GM18873 (cell line): ENCODE data around the gene ISL2.

ENCODE experiments used
- ATAC-seq: cut with Tn5 transposase; IDR thresholded peaks from one replicate; pipeline ENCODE4 v1.9.1; 2021; ENCODE audit warnings: mild to moderate bottlenecking, moderate library complexity, moderate number of reproducible peaks; ENCODE audit not compliant: unreplicated experiment, low FRiP score

Gene ISL2

DNA sequence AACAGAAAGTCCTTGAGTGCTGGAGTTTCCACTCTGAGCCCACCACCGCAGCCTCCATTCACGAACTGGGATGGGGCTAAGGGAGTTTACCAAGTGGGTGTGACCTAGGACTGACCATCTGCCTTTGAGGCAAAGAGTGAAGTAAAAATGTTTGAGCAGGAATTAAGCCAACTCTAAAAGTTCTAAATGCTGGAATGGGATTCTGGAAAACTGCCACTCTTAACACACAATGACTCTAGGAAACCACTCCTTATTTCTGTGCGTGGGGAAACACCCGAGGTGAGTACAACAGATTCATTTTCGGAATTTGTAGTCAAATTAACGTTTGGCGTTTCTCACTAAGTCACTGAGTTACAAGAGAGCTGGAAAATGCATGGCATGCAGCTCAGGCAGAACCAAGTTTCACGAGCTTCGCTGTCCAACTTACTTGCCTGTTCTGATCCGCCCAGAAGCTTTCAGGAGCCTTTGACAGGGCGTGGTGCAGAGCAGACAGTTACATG is 31.6 kb downstream of the ISL2 start:
- ATAC-seq: no peak

DNA sequence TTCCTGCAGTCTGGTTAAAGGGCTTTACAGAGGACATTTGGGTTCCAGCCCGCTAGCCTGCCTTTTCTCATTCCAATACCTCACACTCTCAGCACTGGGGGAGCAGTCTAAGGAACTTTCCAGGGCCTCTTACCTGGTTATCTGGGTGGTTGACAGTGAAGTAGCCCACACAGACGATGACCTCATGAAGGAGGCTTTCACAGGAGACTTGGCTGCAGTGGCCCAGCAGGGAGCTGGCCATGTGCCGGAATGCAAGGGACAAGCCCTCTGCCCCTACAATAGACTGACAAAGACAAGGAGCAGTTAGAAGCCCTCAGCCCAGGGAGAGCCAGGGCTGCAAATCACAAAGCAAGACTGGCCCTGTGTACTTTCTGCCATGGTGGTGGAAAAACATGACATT is 39.5 kb downstream of the ISL2 start:
- ATAC-seq: no peak

DNA sequence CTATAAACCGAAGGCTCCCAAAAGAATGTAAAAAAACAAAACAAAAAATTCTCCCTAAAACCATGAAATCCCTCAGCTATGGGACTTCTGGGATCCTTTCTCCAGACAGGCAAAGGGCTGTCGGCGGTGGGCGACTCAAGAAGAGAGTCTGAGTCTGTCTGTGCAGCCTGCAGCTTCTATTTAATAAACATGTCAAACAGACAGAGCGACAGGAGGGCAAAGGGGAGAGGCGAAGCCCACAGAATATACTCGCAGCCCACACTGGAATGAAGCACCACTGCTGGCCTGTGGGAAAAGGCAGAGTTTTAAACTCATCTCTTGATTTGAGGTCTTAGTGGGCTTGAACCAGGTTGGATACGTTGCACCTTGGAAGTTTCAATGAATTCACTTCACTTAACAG is 40.2 kb downstream of the ISL2 start:
- ATAC-seq: no peak

DNA sequence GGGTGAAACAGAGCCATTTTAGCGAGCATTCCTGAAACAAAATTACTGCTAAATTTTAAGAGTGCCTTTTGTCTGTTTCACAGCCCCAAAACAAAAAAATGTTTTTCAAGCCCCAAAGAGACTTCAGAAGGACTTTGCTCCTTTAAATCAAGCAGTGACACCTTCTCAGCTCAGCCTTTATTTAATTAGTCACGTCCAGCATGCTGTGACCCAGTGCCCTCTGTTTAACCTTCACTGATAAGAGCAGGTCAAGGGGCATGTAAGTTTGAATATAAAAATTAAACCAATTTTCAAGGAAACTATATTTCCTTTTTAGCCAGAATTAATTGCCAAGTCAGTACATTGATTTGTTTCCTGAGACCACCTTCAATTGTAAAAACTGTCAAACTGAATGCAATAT is 40.6 kb downstream of the ISL2 start:
- no peak for ATAC-seq

DNA sequence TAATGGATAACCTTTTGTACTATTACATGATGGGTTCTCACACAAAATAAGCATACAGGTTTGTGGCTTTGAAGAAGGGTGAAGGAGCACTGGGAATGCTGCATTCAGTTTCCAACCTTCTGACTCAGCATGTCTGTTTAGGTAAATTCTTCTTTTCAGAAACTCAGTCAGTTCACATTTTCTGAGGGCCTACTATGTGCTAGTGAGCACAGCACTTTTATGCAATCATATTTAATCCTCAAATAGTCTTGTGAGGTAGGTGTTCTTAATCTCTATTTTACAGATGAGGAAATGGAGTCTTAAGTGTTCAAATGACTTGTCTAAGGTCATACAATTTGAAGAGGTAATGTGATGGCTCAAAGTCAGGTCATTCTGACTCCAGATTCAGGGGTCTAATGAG is 41.2 kb downstream of the ISL2 start:
- no peak for ATAC-seq

DNA sequence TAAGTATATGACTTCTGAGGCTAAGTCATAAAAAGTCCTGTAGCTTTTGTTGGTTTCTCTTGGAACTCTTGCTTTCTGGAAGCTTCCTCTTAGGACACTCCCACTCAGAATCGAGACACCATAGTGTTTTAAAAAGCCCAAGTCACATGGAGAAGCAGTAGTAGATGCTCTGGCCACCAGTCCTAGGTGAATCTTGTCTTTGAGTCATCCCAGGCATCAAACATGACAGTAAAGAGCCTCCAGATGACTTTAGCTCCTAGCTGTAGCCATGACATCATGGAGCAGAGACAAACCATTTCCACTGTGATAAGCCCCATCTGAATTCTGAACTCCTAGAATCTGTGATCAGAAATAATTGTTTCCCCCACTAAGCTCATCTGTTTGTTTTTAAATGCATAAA is 42.1 kb downstream of the ISL2 start:
- ATAC-seq: no peak

DNA sequence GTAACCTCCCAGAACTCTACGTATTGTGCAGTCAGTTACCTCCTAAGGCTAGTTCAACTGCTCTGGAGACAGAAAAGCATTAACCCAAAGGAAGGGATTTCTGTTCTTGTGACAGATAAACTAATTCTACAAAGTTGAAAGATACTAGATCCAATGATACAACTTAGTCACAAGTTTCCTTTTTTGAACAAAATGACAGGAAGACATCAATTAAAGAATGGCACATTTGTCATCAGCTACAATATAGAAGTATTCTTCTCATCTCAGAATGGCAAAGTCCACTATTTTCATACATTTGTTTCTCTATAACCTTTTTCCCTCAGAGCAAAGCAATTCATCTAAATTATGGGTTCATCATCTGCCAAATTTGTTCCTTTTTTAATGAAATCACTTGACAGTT is 43.7 kb downstream of the ISL2 start:
- ATAC-seq: no peak

DNA sequence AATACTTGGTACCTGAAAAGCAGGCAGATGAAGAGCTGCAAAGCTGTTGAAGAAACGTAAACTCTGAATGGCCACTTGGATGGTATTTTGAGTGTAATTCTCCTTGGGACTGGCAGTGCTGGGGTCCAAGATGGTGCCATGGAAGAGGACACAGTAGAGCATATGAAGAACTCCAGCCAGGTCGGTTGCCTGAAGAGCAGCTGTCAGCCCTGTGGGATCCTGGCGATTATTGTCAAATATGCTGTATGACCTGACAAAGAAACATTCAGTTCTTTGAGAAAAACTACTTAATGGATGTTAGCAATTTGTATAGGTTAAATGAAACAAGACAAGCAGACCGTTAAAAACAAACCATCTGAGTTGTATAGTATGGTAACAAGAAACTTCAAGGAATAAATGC is 44.8 kb downstream of the ISL2 start:
- no peak for ATAC-seq

DNA sequence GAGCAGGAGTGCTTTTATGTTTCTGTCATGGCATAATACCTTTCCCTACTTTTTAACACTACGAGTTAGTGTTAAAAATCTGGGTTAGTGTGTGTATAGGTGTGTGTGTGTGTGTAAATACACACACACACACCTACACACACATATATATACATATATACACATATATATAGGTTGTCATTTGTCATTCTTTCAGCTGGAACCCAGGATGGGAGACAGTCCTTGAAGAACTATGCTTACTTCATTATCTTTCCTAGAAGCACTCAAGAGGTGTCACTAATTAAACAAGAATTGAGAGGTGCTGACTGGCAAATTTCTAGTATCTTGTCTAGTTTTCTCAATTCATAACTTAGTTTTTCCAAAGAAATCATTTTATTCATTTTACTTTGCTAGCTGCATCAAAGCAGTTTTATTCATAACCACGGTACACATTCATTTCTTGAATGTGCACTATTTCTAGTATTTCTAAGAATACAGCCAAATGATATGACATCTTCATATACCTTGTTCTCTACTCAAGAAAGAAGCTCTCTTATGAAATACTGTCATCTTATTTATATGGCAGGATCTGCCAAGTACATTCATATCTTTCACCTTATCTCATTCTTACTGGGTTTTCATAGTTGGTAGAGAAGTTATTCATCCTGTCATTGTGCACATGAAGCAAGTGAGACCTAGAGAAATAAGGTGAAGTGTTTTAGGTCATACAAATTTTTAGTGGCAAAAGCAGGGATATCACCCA is 46.6 kb downstream of the ISL2 start:
- no peak for ATAC-seq

DNA sequence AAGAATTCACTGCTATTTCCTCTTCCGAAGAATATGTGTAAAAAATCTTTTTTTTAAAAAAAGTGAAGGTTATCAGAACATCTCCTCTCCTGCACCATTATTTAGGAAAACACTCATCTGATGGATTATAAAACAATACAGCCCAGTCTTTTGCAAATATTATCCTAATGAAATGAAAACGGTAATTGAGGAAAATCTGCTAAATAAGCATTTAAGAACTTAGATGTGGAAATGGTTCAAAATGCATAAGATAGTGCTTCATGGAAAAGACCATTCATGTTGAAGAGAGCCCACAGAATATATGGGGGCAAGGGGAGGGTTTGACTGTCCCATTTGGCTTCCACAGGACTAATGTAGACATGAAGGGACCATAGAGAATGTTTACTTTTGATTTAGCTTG is 47.8 kb downstream of the ISL2 start:
- ATAC-seq: no peak

DNA sequence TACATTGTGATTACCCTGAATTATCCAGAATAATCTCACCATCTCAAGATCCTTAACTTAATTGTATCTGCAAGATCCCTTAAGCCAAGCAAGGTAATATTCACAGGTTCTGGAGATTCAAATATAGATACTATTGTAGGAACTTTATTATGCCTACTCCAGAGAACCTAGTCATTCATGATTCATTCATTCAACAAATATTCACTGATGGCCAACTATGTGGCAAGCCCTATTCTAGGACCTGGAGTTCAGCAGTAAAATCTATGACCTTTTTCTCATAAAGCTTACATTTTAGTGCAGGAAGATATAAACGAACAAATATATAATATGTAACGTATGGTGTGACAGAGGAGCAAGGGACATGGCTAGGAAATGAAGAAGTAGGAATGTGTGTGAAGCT is 49.6 kb downstream of the ISL2 start:
- ATAC-seq: no peak

DNA sequence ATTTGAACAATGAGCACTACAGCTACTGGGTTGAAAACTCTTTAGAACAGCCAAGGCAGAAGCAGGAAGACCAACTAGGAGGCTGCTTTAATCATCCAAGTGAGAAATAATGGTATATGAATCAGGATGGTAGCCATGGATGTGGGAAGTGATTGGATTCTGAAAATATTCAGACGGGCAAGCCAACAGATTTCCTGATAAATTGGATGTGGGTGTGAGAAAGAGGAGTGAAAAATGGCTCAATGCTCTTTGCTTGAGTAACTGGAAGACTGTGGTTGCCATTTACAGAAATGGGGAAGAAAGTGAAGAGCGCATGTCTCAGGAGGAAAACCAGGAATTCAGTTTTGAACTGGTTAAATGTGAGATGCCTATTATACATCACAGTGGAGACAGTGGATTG is 50.4 kb downstream of the ISL2 start:
- ATAC-seq: no peak

DNA sequence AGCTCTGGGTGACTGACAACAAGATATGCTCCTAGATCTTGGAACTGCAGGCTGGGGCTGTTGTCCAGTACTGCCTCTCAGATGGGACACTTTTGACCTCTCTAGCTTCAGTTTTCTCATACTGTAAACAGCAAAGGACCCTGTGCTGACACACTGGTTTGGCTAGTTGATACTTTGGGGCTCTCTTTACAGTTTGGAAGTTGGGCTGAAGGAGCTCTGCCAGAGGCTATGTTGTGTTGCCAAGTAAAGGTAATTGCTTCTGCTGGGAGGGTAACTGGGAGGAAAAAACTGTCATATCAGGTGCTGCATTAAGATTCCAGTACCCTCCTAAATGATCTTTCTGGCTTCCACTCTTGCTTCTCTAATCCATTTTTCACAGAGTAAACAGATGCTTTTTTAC is 54.0 kb downstream of the ISL2 start:
- no peak for ATAC-seq

DNA sequence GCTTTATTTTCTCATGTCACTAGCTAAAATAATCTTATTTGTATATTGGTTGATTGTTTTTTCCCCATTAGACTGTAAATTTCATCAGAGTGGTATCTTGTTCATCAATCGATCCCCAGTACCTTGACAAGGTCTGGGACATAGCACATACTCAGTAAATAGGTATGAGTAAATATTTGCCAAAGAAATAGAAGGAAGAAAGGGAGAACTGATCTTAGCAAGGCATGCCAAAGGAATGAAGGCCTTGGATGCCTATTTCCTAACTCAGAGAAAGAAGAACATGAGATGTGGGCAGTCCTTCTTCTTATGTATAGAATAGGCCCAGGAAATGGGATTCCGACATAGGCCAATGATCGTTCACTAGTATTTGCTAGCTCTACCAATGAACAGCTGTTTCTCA is 54.7 kb downstream of the ISL2 start:
- ATAC-seq: no peak

DNA sequence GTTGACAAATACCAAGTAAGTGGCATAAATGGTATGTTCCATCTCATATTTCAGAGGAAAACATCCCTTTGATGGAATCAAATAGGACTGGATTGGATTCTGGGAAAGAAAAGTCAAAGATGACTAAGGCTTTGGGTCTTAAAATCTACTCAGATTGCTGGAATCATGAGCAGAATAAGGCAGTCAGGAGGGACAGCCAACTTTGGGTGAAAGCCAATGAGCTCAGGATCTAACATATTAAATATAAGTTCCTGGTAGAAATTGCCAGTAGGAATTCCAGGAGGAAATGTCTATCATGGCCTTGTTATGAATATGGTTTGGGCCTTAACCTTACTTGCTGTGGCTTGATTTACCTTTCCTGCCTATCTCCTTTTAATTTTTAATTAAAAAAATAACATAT is 55.3 kb downstream of the ISL2 start:
- ATAC-seq: no peak
